ENCODE data around the gene ZNF287.

GRCh38 chr17:16506188-16506587, 62.8 kb downstream of the ZNF287 start:
- TF ChIP-seq CTCF (IDR thresholded peaks at IDR 0.05; ENCODE audit: extremely low read depth in 1 of 2, insufficient read depth in 1 of 2, low read depth in 1 of 2, low read length in 2 of 2): no peak
- TF ChIP-seq POLR2A (IDR thresholded peaks at IDR 0.05; ENCODE audit: low read depth, low read length): no peak

All from endothelial cell of umbilical vein (primary cell).